H1 (cell line): Measurements from ENCODE around the gene XNDC1N. TPM values are rescaled to one million over a fixed set of nuclear protein-coding genes. Genes with fewer than 3 reads are reported as not detected.

ENCODE experiments used
- ASH2L ChIP-seq: fragments of 200-600, 300-600 bp; sonication (generic); IDR thresholded peaks from one replicate; pipeline ENCODE4 v1.7.1; 2017; ENCODE audit warnings: low read length
- RBBP5 ChIP-seq: IDR thresholded peaks from 2 replicates; pipeline ENCODE4 v1.7.1; 2012; ENCODE audit warnings: low read depth, mild to moderate bottlenecking, inconsistent platforms, low read length, moderate library complexity, borderline replicate concordance
- RNF2 ChIP-seq: fragments of 200-900, 300-1000 bp; sonication (generic); IDR thresholded peaks from 2 replicates; pipeline ENCODE4 v1.7.1; 2016; ENCODE audit warnings: borderline replicate concordance, low read depth, mild to moderate bottlenecking, antibody characterized with exemption, low read length; ENCODE audit not compliant: poor library complexity, severe bottlenecking; ENCODE audit errors: missing control alignments
- TCF12 ChIP-seq: IDR thresholded peaks from 2 replicates; pipeline ENCODE4 v1.6.1; 2011; ENCODE audit warnings: low read depth, mild to moderate bottlenecking, low read length
- polyA plus RNA-seq, 7 experiments: library from polyadenylated mRNA; depleted of rRNA in 3 of 7; stranded (reverse) in 5 of 7; unstranded in 2 of 7; fragments of >200 nt in 5 of 7; fragments of 200-250 nt in 2 of 7; gene quantifications; 1 replicate in 5 of 7; 2 replicates in 1 of 7; 4 replicates in 1 of 7; pipeline versions ENCODE4 v1.2.1 to v1.2.3, GENCODE V29; 2011 to 2013; ENCODE audit warnings: missing spikeins in 2 of 7, mixed read lengths in 2 of 7
- total RNA-seq: library from RNA; stranded (reverse); fragmentation: NEBNext Ultra II Directional; extraction: Animal tissue kit (Norgen Biotek cat#: 25700); gene quantifications from 2 replicates; pipeline ENCODE4 v1.2.1, GENCODE V29; 2021

Gene XNDC1N
- total and polyA plus RNA-seq, 2 of the 8 experiments (the other 6 are each of a cell fraction or from before 2014, with no cell fraction given) = 5.8 to 7.5 TPM

DNA sequence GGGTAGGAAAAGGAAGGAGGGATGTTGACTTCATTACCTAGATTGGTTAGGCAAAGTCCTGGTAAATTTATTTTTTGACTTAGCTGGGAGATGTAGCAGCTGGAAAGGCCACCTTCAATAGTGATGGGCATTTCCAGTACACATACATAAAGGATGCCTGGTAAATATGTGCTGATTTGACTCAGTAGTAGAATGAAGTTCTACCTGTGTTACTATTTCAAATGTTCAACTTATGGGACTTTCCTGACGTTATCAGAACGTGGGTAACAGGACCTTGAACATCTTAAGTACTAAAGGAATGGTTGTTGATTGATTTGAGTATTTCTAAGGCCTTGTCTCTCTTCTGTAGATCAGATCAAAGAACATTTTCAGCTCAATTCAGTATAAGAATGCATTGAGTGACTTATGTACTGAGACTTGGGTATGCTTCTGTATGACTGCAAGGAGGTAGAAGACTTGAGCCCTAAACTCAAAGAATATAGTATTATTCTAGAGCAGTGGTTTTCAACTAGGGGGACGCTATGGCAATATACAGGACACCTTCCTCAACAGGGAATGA lies 27.6 kb upstream of the XNDC1N start (continued):
- no peak for TF ChIP-seq TCF12
- no peak for TF ChIP-seq RNF2
- no peak for TF ChIP-seq ASH2L
- no peak for TF ChIP-seq RBBP5
- TF ChIP-seq, all 59 proteins: peak for 0
